ENCODE results near the gene ZHX3.

Gene ZHX3

GRCh38 chr20:41170386-41171105 lies 147.0 kb downstream of the ZHX3 start:
- DNase-seq (ENCODE audit: low read depth in 2 of 2), result no peak

- DNase-seq (ENCODE audit: low read depth in 2 of 2), result no peak
These were observed 147.7 kb downstream of the ZHX3 start for GRCh38 chr20:41169791-41170351.

GRCh38 chr20:41169162-41169690 lies 148.3 kb downstream of the ZHX3 start:
- DNase-seq (ENCODE audit: low read depth in 2 of 2), result no peak

GRCh38 chr20:41168281-41169161 lies 149.0 kb downstream of the ZHX3 start:
- DNase-seq (ENCODE audit: low read depth in 2 of 2), result no peak

- DNase-seq (ENCODE audit: low read depth in 2 of 2), result no peak
These were observed 149.9 kb downstream of the ZHX3 start for GRCh38 chr20:41167481-41168253.

GRCh38 chr20:41167118-41167470 lies 150.4 kb downstream of the ZHX3 start:
- no peak for DNase-seq (ENCODE audit: low read depth in 2 of 2)

GRCh38 chr20:41166201-41167117 lies 151.1 kb downstream of the ZHX3 start:
- DNase-seq (ENCODE audit: low read depth in 2 of 2), result no peak

GRCh38 chr20:41165001-41165882 lies 152.3 kb downstream of the ZHX3 start:
- DNase-seq (ENCODE audit: low read depth in 2 of 2), result no peak

GRCh38 chr20:41163821-41164220 lies 153.7 kb downstream of the ZHX3 start:
- DNase-seq (ENCODE audit: low read depth in 2 of 2), result no peak

GRCh38 chr20:41162396-41162795 lies 155.1 kb downstream of the ZHX3 start:
- DNase-seq (ENCODE audit: low read depth in 2 of 2), result no peak

- no peak for DNase-seq (ENCODE audit: low read depth in 2 of 2)
These were observed 155.6 kb downstream of the ZHX3 start for GRCh38 chr20:41161886-41162285.

GRCh38 chr20:41160686-41161085 lies 156.8 kb downstream of the ZHX3 start:
- DNase-seq (ENCODE audit: low read depth in 2 of 2), result no peak

- DNase-seq (ENCODE audit: low read depth in 2 of 2), result no peak
These were observed 158.0 kb downstream of the ZHX3 start for GRCh38 chr20:41159547-41159946.

GRCh38 chr20:41158082-41158625 lies 159.4 kb downstream of the ZHX3 start:
- DNase-seq (ENCODE audit: low read depth in 2 of 2), result no peak

- DNase-seq (ENCODE audit: low read depth in 2 of 2), result no peak
These were observed 162.3 kb downstream of the ZHX3 start for GRCh38 chr20:41155261-41155660.

- no peak for DNase-seq (ENCODE audit: low read depth in 2 of 2)
These were observed 162.9 kb downstream of the ZHX3 start for GRCh38 chr20:41154436-41155176.

GRCh38 chr20:41152108-41152757 lies 165.3 kb downstream of the ZHX3 start:
- no peak for DNase-seq (ENCODE audit: low read depth in 2 of 2)
